ENCODE results near the gene ZP3. TPM values are rescaled to one million over a fixed set of nuclear protein-coding genes. Genes with fewer than 3 reads are reported as not detected.
"Not testable (repeated sequence)": the region's sequence is repeated elsewhere in the genome, so short reads cannot be mapped to it uniquely, and the experiment has no call there.

Gene ZP3
- total RNA-seq, 2 experiments from 2014 or later: 6.7 to 9.3 TPM

DNA sequence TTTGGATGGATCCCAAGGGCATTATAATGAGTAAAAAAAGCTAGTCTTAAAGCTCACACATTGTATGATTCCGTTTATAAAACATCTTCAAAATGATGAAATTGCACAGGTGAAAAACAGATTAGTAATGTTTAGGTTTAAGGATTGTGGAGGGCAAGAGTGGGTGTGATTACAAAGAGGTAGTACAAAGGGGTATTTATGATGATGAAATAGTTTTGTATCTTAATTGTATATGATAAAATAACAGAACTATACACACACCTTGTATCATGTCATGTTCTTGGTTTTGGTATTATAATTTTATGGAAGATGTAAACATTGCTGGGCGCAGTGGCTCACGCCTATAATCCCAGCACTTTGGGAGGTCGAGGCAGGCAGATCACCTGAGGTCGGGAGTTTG, 12.5 kb upstream of the ZP3 start:
- Mint-ChIP-seq H3K9me3 (no peaks in the 10 kb centered on the region), H3K4me1 (no peaks in the 10 kb centered on the region), H3K4me3 (no peak overlapping the region), H3K27me3 (peaks cover 3% of the 10 kb centered on the region), H3K27ac (no peak overlapping the region), H3K36me3 (ENCODE audit: low read depth) (no peaks in the 10 kb centered on the region)
- no peak for DNase-seq
- ChIA-PET CTCF (interaction anchor here (0.6 kb wide), 1 partner anchor 14 kb away, joined by 3 read pairs; no protein-coding TSS in a partner anchor), POLR2A (no interaction called here)

DNA sequence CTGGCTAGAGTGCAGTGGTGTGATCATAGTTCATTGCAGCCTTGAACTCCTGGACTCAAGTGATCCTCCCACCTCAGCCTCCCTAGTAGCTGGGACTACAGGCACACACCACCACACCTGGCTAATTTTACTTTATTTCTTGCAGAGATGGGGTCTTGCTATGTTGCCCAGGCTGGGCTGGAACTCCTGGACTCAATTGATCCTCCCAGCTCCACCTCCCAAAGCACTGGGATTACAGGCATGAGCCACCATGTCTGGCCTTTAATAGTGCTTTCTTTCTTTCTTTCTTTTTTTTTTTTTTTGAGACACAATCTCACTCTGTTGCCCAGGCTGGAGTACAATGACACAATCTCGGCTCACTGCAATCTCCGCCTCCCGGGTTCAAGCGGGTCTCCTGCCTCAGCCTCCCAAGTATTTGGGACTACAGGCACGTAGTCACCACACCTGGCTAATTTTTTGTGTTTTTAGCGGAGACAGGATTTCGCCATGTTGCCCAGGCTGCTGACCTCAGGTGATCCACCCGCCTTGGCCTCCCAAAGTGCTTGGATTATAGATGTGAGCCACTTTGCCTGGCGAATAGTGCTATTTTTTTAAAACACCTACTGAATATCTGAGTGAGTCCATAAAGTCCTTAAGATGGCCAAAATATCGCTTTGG, 7.0 kb upstream of the ZP3 start:
- H3K36me3 Mint-ChIP-seq (ENCODE audit: low read depth); H3K27ac Mint-ChIP-seq; DNase-seq; H3K9me3 Mint-ChIP-seq; POLR2A ChIA-PET; H3K4me1 Mint-ChIP-seq; H3K27me3 Mint-ChIP-seq; CTCF ChIA-PET; H3K4me3 Mint-ChIP-seq: not testable (repeated sequence)

DNA sequence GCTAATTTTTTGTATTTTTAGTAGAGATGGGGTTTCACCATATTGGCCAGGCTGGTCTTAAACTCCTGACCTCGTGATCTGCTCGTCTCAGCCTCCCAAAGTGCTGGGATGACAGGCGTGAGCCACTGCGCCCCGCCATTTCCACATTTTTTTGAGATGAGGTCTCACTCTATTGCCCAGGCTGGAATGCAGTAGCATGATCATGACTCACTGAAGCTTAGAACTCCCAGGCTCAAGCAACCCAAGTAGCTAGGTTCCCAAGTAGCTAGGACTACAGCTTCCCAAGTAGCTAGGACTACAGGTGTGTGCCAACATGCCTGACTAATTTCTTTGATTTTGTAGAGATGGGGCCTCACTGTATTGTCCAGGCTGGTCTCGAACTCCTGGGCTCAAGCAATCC, 3.7 kb upstream of the ZP3 start:
- H3K27me3 Mint-ChIP-seq; DNase-seq; H3K36me3 Mint-ChIP-seq (ENCODE audit: low read depth); H3K4me1 Mint-ChIP-seq; H3K4me3 Mint-ChIP-seq; H3K27ac Mint-ChIP-seq; CTCF ChIA-PET; H3K9me3 Mint-ChIP-seq; POLR2A ChIA-PET: not testable (repeated sequence)

DNA sequence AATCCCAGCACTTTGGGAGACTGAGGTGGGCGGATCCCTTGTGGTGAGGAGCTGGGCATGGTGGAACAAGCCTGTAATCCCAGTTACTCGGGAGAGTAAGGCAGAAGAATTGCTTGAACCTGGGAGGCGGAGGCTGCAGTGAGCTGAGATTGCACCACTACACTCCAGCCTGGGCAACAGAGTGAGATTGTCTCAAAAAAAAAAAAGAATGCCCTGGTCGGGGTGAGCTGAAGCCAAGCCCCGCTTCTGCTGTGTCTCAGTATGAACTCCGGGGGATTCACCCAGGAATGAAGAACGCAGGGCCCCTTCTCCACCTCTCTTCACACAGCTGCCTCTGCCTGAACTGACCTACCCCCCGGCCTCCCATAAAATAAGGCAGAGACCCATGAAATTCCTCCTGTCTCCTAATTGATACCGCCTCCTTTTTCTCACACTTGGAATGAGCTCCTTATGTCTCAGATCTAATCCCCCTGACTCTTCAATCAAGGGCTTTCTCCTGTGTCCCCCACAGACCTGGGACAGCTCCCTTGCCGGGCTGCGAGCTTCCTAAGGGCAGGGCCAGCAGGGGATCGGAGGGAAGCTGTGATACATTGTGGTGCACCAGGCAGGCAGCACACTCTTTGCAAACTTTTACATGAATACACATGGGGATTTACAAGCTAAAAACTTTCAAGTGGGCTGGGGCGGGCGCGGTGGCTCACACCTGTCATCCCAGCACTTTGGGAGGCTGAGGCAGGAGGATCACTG, 911 bp upstream of the ZP3 start:
- POLR2A ChIA-PET: interaction anchor here (1.6 kb wide), 1 partner anchor 30 kb away, joined by 3 read pairs; no protein-coding TSS in a partner anchor
- Mint-ChIP-seq H3K4me1 (peaks cover 10% of the 10 kb centered on the region), H3K36me3 (ENCODE audit: low read depth) (no peaks in the 10 kb centered on the region), H3K9me3 (no peaks in the 10 kb centered on the region), H3K4me3 (no peak overlapping the region), H3K27ac (no peak overlapping the region), H3K27me3 (peaks cover 5% of the 10 kb centered on the region)
- DNase-seq: no peak
- CTCF ChIA-PET: no interaction called here

- H3K4me3 Mint-ChIP-seq: no peak overlapping the region
- POLR2A ChIA-PET: interaction anchor here (0.6 to 1.6 kb wide), 3 partner anchors 18 to 83 kb away, joined by 3 read pairs; no protein-coding TSS in a partner anchor
Measured at GRCh38 chr7:76425156-76425555, 406 bp downstream of the ZP3 start.

DNA sequence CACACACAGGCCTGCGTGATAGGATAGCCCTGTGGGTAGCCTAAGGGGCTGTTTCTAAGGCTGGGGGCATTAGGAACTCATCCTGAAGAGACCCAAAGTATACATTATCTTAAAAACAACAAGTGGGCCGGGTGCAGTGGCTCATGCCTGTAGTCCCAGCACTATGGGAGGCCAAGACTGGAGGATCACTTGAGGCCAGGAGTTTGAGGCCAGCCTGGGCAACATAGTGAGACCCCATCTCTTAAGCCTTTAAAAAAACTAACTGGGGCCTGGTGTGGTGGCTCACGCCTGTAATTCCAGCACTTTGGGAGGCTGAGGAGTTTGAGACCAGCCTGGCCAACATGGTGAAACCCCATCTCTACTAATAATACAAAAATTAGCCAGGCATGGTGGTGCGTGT, 808 bp downstream of the ZP3 start:
- H3K4me1 Mint-ChIP-seq; POLR2A ChIA-PET; CTCF ChIA-PET; DNase-seq; H3K27me3 Mint-ChIP-seq; H3K4me3 Mint-ChIP-seq; H3K9me3 Mint-ChIP-seq; H3K36me3 Mint-ChIP-seq (ENCODE audit: low read depth); H3K27ac Mint-ChIP-seq: not testable (repeated sequence)

More at GRCh38 chr7:76425156-76425555, 406 bp downstream of the ZP3 start:
- CTCF ChIA-PET: no interaction called here
- Mint-ChIP-seq H3K27ac (no peak overlapping the region), H3K9me3 (no peaks in the 10 kb centered on the region), H3K36me3 (ENCODE audit: low read depth) (no peaks in the 10 kb centered on the region), H3K27me3 (peaks cover 3% of the 10 kb centered on the region), H3K4me1 (peaks cover 10% of the 10 kb centered on the region)
- no peak for DNase-seq

DNA sequence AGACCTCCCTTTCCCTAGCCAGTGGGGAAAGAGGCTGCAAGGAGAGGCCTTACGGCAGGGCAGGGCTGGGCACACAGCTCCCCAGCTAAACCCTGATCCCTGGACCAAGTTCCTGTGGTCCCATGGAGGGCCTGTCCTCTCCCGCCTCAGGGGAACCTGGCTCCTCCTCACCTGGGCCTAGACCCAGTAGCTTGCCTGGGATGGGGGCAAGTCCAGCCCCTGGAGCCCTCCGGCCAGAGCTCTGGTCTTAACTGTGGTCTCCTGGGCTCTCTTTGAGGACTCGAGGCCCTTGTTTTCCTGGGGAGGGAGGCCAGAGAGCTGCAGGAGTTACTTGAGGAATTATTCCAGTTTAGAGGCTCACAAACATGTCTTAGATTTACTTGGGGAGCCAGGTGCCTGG, 1.5 kb downstream of the ZP3 start:
- Mint-ChIP-seq H3K4me1 (peaks cover 10% of the 10 kb centered on the region), H3K27me3 (no peaks in the 10 kb centered on the region), H3K9me3 (no peaks in the 10 kb centered on the region), H3K4me3 (no peak overlapping the region), H3K27ac (no peak overlapping the region), H3K36me3 (ENCODE audit: low read depth) (no peaks in the 10 kb centered on the region)
- ChIA-PET POLR2A (no interaction called here), CTCF (no interaction called here)
- no peak for DNase-seq

- ChIA-PET CTCF (no interaction called here), POLR2A (no interaction called here)
- no peaks in the 10 kb centered on the region for H3K27me3 Mint-ChIP-seq
- no peak overlapping the region for H3K4me3 Mint-ChIP-seq
- DNase-seq: no peak
- H3K27ac Mint-ChIP-seq: no peak overlapping the region
- peaks cover 10% of the 10 kb centered on the region for H3K4me1 Mint-ChIP-seq
- H3K9me3 Mint-ChIP-seq: no peaks in the 10 kb centered on the region
- no peaks in the 10 kb centered on the region for H3K36me3 Mint-ChIP-seq (ENCODE audit: low read depth)
Measured at GRCh38 chr7:76427635-76428034, 2.9 kb downstream of the ZP3 start.

DNA sequence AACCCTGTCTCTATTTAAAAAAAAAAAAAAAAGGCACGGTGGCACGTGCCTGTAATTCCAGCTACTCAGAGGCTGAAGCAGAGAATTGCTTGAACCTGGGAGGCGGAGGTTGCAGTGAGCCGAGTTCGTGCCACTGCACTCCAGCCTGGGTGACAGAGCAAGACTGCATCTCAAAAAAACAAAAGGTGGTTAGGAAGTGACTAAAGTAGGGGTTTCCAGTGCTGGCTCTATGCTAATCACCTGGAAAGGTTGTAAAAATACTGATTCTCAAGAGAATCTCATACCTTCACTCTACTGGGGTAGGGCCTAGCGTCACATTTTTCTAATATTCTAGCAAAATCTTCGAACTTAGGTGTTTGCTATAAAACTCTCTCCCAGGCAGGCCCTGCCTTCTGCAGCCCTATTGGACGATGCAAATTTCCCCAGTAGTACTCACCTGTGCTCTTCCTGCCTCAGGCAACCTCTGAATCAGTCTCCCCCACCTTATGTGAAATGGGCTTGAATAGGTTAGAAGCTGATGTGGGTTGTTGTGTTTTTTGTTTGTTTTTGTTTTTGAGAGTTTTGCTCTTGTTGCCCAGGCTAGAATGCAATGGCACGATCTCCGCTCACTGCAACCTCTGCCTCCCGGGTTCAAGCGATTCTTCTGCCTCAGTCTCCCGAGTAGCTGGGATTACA, 3.5 kb downstream of the ZP3 start:
- ChIA-PET CTCF (no interaction called here), POLR2A (no interaction called here)
- no peak for DNase-seq
- Mint-ChIP-seq H3K4me3 (no peak overlapping the region), H3K27ac (no peak overlapping the region), H3K4me1 (peaks cover 10% of the 10 kb centered on the region), H3K27me3 (no peaks in the 10 kb centered on the region), H3K9me3 (no peaks in the 10 kb centered on the region), H3K36me3 (ENCODE audit: low read depth) (no peaks in the 10 kb centered on the region)

- ChIA-PET POLR2A (no interaction called here), CTCF (no interaction called here)
- Mint-ChIP-seq H3K4me1 (peaks cover 8% of the 10 kb centered on the region), H3K36me3 (ENCODE audit: low read depth) (no peaks in the 10 kb centered on the region), H3K27ac (no peak overlapping the region), H3K27me3 (no peaks in the 10 kb centered on the region), H3K4me3 (no peak overlapping the region), H3K9me3 (no peaks in the 10 kb centered on the region)
- no peak for DNase-seq
Measured at GRCh38 chr7:76428868-76429805, 4.4 kb downstream of the ZP3 start.

DNA sequence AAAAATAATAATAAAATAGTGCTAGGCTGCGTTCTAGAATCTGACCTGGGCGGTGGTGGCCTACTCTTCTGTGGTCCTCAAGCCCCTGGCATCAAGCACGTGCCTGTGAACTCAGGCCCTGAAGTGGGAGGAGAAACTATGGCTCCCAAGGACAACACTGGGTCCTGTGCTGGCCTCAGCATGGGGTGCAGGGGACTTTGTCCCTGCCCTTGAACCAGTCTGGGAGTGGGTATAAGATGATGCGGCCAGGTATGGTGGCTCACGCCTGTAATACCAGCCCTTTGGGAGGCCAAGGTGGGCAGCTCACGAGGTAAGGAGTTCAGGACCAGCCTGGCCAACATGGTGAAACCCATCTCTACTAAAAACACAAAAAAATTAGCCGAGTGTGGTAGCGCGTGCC, 5.5 kb downstream of the ZP3 start:
- Mint-ChIP-seq H3K9me3 (no peaks in the 10 kb centered on the region), H3K4me1 (no peaks in the 10 kb centered on the region), H3K27me3 (no peaks in the 10 kb centered on the region), H3K4me3 (no peak overlapping the region), H3K36me3 (ENCODE audit: low read depth) (peaks cover 3% of the 10 kb centered on the region), H3K27ac (no peak overlapping the region)
- ChIA-PET POLR2A (no interaction called here), CTCF (no interaction called here)
- DNase-seq: no peak

- H3K4me1 Mint-ChIP-seq: no peaks in the 10 kb centered on the region
- ChIA-PET POLR2A (no interaction called here), CTCF (interaction anchor here (0.5 kb wide), 1 partner anchor 524 kb away, joined by 4 read pairs; no protein-coding TSS in a partner anchor)
- no peaks in the 10 kb centered on the region for H3K9me3 Mint-ChIP-seq
- no peak overlapping the region for H3K27ac Mint-ChIP-seq
- H3K27me3 Mint-ChIP-seq: no peaks in the 10 kb centered on the region
- peaks cover 3% of the 10 kb centered on the region for H3K36me3 Mint-ChIP-seq (ENCODE audit: low read depth)
- no peak overlapping the region for H3K4me3 Mint-ChIP-seq
- DNase-seq: no peak
Measured at GRCh38 chr7:76430836-76431235, 6.1 kb downstream of the ZP3 start.

GRCh38 chr7:76437873-76438272, 13.1 kb downstream of the ZP3 start:
- H3K4me3 Mint-ChIP-seq; H3K9me3 Mint-ChIP-seq; H3K27me3 Mint-ChIP-seq; H3K27ac Mint-ChIP-seq; POLR2A ChIA-PET; H3K36me3 Mint-ChIP-seq (ENCODE audit: low read depth); H3K4me1 Mint-ChIP-seq; CTCF ChIA-PET: not testable (repeated sequence)
- DNase-seq: peak; percentile 70
